DOHH2 (cell line): ENCODE measurements around the gene RUNDC1.

ENCODE experiments used
- CTCF ChIP-seq: fragments of 200-600 bp; sonication (generic); IDR thresholded peaks from one replicate; pipeline ENCODE4 v1.5.1; 2014; ENCODE audit warnings: antibody characterized with exemption, mild to moderate bottlenecking, low read depth, low read length; ENCODE audit not compliant: poor library complexity, severe bottlenecking
- EZH2phosphoT487 ChIP-seq: fragments of 200-600 bp; sonication (generic); IDR thresholded peaks from 2 replicates; pipeline ENCODE4 v1.6.1; 2017; ENCODE audit warnings: borderline replicate concordance, mild to moderate bottlenecking, antibody characterized with exemption, low read length, moderate library complexity, mixed read lengths

DNA sequence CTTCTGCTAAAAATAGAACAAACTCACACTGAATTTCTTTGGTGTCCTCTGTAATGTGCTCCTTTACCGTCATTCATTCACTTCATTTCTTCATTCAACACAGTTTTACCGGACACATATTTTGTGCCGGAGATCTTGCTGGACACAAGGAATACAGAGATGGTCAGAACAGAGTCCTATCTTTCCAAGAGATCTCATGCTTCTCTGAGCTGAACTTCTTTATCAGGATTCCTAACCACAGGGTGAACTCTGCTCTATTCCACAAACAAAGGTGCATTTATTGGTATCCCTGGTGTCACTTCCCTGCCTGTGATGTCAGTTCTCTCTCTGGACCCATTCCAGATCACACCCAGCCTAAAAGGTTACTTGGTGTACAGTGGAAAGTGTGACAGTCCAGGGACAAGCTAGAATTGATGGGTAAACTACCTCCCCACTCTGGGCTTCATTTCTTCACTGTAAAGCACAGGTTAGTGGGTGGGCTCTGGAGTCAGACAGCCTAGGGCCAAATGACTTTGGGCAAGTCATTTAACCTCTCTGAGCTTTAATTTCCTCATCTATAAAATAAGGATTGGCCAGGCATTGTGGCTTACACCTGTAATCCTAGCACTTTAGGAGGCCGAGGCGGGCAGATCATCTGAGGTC, 30.4 kb downstream of the RUNDC1 start:
- TF ChIP-seq CTCF (no peak), EZH2phosphoT487 (no peak)
